ENCODE results near the gene PORCN.

- TF ChIP-seq, protein P1, sequence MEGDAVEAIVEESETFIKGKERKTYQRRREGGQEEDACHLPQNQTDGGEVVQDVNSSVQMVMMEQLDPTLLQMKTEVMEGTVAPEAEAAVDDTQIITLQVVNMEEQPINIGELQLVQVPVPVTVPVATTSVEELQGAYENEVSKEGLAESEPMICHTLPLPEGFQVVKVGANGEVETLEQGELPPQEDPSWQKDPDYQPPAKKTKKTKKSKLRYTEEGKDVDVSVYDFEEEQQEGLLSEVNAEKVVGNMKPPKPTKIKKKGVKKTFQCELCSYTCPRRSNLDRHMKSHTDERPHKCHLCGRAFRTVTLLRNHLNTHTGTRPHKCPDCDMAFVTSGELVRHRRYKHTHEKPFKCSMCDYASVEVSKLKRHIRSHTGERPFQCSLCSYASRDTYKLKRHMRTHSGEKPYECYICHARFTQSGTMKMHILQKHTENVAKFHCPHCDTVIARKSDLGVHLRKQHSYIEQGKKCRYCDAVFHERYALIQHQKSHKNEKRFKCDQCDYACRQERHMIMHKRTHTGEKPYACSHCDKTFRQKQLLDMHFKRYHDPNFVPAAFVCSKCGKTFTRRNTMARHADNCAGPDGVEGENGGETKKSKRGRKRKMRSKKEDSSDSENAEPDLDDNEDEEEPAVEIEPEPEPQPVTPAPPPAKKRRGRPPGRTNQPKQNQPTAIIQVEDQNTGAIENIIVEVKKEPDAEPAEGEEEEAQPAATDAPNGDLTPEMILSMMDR (IDR thresholded peaks at IDR 0.05): no peak
- TF ChIP-seq POLR2A (IDR thresholded peaks at IDR 0.05): no peak
These were observed 10.4 kb upstream of the PORCN start for GRCh38 chrX:48498374-48498809.

All from right lobe of liver (tissue), 4 donors.